ENCODE measurements around the gene SLC6A7.

Gene SLC6A7

DNA sequence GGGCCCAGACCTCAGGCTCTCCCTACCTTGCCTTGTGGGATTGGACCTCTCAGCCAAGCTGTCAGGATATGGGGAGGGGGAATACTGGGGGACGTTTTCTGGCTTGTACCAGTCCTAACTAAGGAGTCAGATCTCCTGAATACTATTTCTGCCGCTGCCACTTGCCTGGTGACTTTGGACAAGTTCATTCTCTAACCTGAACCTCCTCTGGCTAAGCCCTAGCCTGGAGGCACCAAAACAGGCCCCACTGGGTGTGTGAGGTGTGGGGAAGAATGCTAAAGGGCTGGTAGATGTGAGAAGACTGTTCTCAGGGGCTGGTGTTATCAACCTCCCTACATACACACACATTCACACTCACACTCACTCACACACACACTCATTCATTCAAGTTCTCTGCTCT lies 1.1 kb downstream of the SLC6A7 start:
- no peak for DNase-seq (ENCODE audit: low read depth)

DNA sequence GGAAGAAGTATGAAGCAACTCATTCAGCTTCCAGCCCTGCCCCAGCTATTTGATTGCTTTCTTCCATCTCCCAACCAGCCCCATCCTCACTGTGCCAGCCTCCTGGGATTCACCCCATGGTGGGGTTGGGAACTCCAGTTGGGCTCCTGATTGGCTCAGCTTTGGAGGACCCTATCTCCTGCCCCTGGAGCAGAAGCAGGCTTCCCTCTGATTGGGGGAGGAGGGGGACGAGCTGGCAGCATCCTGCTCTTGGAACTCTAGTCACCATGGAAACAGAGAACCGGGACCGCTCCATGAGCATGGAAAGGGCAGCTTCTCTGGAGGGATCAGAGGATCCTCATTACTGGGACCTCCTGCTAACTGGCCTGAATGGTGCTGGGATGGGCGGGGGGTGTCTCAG lies 2.6 kb downstream of the SLC6A7 start:
- no peak for DNase-seq (ENCODE audit: low read depth)

DNA sequence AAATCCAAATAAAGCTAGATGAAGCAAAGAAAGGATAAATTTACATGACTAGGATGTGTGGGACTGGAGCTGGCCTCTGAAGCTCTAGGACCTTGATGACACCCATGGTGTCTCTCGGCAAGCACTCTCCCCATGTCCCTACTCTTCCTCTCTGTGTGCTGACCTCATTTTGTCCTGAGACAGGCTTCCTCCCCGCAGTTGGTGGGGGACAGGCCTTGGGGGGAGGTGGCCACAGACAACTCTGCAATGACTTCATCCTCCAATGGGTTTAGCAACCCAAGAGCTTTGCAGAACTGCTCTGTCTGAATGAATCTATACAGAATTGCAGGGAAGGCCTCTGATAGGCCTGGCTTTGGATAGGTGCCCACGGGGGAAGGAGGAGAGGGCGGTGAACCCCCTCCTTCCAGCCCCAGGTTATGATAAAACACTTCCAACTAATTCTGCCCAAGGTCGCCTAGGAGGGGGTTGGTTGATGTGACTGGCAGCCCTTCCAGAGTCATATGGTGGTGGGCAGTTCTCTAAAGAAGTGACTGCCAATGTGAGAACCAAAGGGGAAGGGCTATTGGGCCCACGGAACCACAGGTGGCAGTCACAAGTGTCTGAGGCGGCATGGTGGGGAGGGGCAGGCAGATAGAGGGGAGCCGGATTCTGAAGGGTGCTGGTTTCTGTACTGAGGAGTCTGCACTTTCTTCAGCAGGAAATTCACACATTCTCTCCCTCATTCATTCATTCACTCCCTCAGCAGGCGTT lies 6.0 kb downstream of the SLC6A7 start:
- no peak for DNase-seq (ENCODE audit: low read depth)

- no peak for DNase-seq (ENCODE audit: low read depth)
These were observed 6.7 kb downstream of the SLC6A7 start for GRCh38 chr5:150196514-150196913.

- DNase-seq (ENCODE audit: low read depth) = no peak
These were observed 7.1 kb downstream of the SLC6A7 start for GRCh38 chr5:150196986-150197385.

GRCh38 chr5:150197476-150197875 lies 7.6 kb downstream of the SLC6A7 start:
- no peak for DNase-seq (ENCODE audit: low read depth)

DNA sequence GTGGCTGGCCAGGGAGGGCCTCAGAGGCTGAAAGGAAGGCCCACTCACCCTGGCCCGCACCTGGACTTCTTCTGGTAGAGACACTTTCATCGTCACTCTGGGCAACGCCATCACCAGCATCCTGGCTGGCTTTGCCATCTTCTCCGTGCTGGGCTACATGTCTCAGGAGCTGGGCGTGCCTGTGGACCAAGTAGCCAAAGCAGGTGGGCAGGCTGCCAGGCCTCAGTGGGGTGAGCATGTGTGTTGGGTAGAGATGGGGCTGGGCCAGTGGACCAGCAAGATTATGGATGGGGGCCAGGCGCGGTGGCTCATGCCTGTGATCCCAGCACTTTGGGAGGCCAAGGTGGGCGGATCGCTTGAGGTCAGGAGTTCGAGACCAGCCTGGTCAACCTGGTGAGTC lies 12.6 kb downstream of the SLC6A7 start:
- DNase-seq (ENCODE audit: low read depth) = no peak

GRCh38 chr5:150203832-150204589 lies 14.1 kb downstream of the SLC6A7 start:
- no peak for DNase-seq (ENCODE audit: low read depth)

DNA sequence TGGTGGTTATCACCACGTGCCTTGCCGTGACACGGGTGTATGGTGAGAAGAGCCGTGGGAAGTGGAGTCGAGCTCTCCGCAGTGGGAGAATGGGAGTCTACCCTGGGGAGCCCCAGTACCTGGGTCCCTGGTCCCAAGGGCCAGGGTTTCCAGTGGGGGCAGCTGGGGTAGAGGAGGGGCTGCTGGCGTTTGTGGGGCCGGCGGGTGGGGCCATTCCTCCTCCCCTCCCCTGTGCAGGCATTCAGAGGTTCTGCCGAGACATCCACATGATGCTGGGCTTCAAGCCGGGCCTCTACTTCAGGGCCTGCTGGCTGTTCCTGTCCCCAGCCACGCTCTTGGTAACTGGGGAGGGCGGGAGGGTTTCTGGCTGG lies 14.7 kb downstream of the SLC6A7 start:
- no peak for DNase-seq (ENCODE audit: low read depth)

GRCh38 chr5:150206098-150206778 lies 16.4 kb downstream of the SLC6A7 start:
- no peak for DNase-seq (ENCODE audit: low read depth)

DNA sequence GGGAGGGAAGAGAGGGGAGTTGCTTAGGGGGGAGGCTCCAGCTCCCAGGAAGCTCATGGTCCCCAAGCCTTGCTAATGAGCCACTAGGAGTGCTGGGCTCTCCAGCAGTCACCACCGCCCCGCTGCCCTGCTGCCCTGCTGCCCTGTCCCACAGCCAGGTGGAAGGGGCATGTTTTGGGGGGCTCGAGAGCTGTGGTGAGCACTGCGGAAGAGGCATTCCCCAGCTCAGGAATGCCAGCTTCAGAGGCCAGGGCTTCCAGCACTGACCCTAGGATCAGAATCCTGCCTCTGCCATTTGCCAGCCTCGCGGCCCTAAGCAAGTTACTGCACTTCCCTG lies 16.9 kb downstream of the SLC6A7 start:
- no peak for DNase-seq (ENCODE audit: low read depth)

- DNase-seq (ENCODE audit: low read depth) = no peak
These were observed 18.6 kb downstream of the SLC6A7 start for GRCh38 chr5:150208187-150209098.

- DNase-seq (ENCODE audit: low read depth) = no peak
These were observed 19.3 kb downstream of the SLC6A7 start for GRCh38 chr5:150209099-150209635.

GRCh38 chr5:150210644-150211043 lies 20.8 kb downstream of the SLC6A7 start:
- no peak for DNase-seq (ENCODE audit: low read depth)

DNA sequence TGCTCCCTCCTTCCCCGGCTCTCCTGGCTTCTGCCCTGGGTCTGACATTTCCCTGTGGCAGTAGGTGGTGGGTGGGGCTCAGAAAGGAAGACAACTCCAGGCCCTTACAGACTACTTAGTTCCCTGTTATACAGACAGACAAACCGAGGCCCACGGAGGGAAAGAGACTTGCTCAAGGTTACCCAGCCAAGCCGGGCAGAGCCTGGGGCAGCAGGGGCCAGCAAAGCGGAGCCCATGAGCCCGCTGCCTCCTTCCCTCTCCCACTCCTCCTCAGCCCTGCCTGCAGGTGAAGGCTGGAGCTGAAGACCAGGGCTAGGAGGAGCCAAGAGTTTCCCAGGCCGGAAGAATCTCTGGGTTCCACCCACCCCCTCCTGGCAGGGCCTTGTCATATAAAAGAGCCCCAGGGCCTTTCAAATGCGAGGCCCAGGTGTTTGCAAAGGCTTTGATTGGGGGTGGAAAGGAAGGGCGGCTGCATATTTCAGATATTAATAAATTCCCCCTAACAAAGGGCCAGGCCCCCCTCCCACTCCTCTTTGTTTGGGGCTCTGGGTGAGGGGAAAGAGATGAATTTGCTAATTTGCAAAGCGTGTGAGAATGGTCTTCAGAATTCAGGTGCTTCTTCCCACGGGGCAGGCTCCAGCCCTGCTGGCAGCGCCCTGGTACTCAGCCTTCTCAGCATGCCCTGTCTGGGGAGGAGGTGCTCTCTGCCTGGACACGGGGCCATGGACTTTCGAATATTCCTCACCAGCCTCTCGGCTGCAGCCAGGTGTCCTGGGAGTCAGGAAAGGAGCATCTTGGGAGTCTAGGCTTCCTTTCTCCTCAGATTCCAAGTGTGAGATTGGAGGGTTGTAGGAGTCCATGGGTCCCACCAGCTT lies 21.5 kb downstream of the SLC6A7 start:
- no peak for DNase-seq (ENCODE audit: low read depth)

GRCh38 chr5:150213530-150213929 lies 23.7 kb downstream of the SLC6A7 start:
- DNase-seq (ENCODE audit: low read depth) = no peak

- no peak for DNase-seq (ENCODE audit: low read depth)
These were observed 24.4 kb downstream of the SLC6A7 start for GRCh38 chr5:150214289-150214688.

DNA sequence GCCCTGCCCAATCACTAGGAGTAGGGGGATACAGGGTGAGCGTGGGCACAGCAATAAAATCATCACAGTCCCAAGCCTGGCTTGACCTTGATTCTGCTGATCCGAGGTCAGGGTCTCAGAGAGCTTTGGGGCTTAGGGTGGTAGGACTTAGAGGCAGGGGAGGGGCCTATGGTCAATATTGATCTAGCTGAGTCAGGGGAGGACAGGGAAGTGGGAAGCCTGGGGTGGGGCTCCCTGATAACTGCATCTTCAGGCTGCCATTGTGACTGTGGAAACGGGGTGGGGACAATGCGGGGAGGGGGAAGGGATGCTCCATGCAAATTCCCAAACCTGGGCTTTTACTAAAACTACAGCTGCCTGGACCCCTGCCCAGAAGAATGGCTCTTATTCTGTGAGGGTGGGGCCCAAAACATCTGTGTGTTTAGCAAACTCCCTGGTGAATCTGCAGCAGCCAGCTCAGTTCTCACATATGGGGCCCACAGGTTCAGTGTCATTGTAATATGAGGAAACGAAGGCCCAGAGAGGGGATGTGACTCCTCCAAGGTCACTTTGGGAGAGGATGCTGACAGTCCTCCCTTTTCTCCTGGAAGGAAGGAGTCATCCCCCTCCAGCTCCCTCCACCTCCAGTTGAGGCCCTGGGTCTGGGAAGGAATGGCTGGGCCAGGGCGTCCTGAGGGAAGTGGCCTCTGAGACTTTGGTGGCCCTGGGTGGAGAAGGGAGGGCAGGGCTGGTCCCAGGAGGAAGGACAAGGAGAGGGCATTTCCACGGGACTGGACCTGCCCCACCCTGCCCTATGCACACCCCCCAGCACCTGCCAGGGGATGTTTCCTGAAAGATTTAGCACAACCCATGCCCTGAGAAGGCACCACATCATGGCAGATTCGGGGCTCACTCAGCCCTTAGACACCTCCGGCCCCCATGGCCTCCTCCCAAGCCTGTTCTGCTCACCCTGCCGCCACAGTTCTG lies 26.4 kb downstream of the SLC6A7 start:
- DNase-seq (ENCODE audit: low read depth) = no peak

GRCh38 chr5:150217038-150217437 lies 27.2 kb downstream of the SLC6A7 start:
- no peak for DNase-seq (ENCODE audit: low read depth)

All from activated T-helper 1 cell treated with Interleukin-2 at 50 U/mL for 16 hours (primary cell).